Central memory CD8-positive, alpha-beta T cell (primary cell): Measurements from ENCODE around the gene DNMT3L.
"Not testable (repeated sequence)": the region's sequence is repeated elsewhere in the genome, so short reads cannot be mapped to it uniquely, and the experiment has no call there.

Experiments
- ATAC-seq: fragments of 150-1000 bp; cut with Tn5 transposase; replicated peaks from 2 replicates; pipeline ENCODE4 v1.10.0; 2022; ENCODE audit warnings: mild to moderate bottlenecking, moderate FRiP score, moderate number of reproducible peaks; ENCODE audit not compliant: poor library complexity, severe bottlenecking; ENCODE audit errors: extremely low read depth
- DNase-seq, 2 donors: peaks; one replicate each; pipeline ENCODE4 v3.0.0; 2021; ENCODE audit warnings: low spot score in 2 of 2
- H3K27ac Mint-ChIP-seq: one replicate; pipeline ENCODE4 v1.8.0; 2022; ENCODE audit warnings: low read depth, mild to moderate bottlenecking, moderate library complexity, mixed read lengths
- H3K27me3 Mint-ChIP-seq: one replicate; pipeline ENCODE4 v1.8.0; 2022; ENCODE audit warnings: mixed read lengths
- H3K36me3 Mint-ChIP-seq: one replicate; pipeline ENCODE4 v1.8.0; 2022; ENCODE audit warnings: mild to moderate bottlenecking, moderate library complexity, mixed read lengths; ENCODE audit not compliant: insufficient read depth
- H3K4me1 Mint-ChIP-seq: one replicate; pipeline ENCODE4 v1.8.0; 2022; ENCODE audit warnings: mixed read lengths
- H3K4me3 Mint-ChIP-seq: one replicate; pipeline ENCODE4 v1.8.0; 2022; ENCODE audit warnings: mild to moderate bottlenecking, moderate library complexity, mixed read lengths
- H3K9me3 Mint-ChIP-seq: one replicate; pipeline ENCODE4 v1.8.0; 2022; ENCODE audit warnings: mixed read lengths

Gene DNMT3L

GRCh38 chr21:44206698-44207676 is 54.7 kb downstream of the DNMT3L start:
- not testable (repeated sequence) for H3K4me1 Mint-ChIP-seq, DNase-seq, H3K27ac Mint-ChIP-seq, H3K27me3 Mint-ChIP-seq, H3K9me3 Mint-ChIP-seq, H3K36me3 Mint-ChIP-seq, H3K4me3 Mint-ChIP-seq
- ATAC-seq: peak; percentile 91

- H3K36me3 Mint-ChIP-seq, DNase-seq, H3K4me1 Mint-ChIP-seq, H3K27ac Mint-ChIP-seq, H3K9me3 Mint-ChIP-seq, H3K27me3 Mint-ChIP-seq, H3K4me3 Mint-ChIP-seq, ATAC-seq: not testable (repeated sequence)
These were observed 55.5 kb downstream of the DNMT3L start for GRCh38 chr21:44206187-44206586.

GRCh38 chr21:44202590-44203299 is 59.0 kb downstream of the DNMT3L start:
- H3K4me1 Mint-ChIP-seq, H3K27ac Mint-ChIP-seq, H3K27me3 Mint-ChIP-seq, H3K36me3 Mint-ChIP-seq, H3K4me3 Mint-ChIP-seq, ATAC-seq, DNase-seq, H3K9me3 Mint-ChIP-seq: not testable (repeated sequence)

GRCh38 chr21:44199997-44200396 is 61.7 kb downstream of the DNMT3L start:
- H3K4me1 Mint-ChIP-seq, H3K36me3 Mint-ChIP-seq, ATAC-seq, H3K27ac Mint-ChIP-seq, DNase-seq, H3K27me3 Mint-ChIP-seq, H3K4me3 Mint-ChIP-seq, H3K9me3 Mint-ChIP-seq: not testable (repeated sequence)

- no peak overlapping the region for H3K4me3 Mint-ChIP-seq
- H3K27me3 Mint-ChIP-seq: no peaks in the 10 kb centered on the region
- no peaks in the 10 kb centered on the region for H3K9me3 Mint-ChIP-seq
- ATAC-seq: no peak
- DNase-seq: no peak
- H3K4me1 Mint-ChIP-seq: no peaks in the 10 kb centered on the region
- H3K36me3 Mint-ChIP-seq: no peaks in the 10 kb centered on the region
- H3K27ac Mint-ChIP-seq: no peak overlapping the region
These were observed 62.2 kb downstream of the DNMT3L start for GRCh38 chr21:44199448-44199847.

- not testable (repeated sequence) for H3K9me3 Mint-ChIP-seq, DNase-seq, H3K4me3 Mint-ChIP-seq, H3K27me3 Mint-ChIP-seq, ATAC-seq, H3K36me3 Mint-ChIP-seq, H3K27ac Mint-ChIP-seq, H3K4me1 Mint-ChIP-seq
These were observed 64.6 kb downstream of the DNMT3L start for GRCh38 chr21:44197156-44197516.
